HuH-7 (cell line): Measurements from ENCODE around the gene GRAMD1C.
A peak's percentile ranks its signal among the peaks of the same experiment; 100 is the strongest.

Source experiments
- DNase-seq: peaks from one replicate; pipeline ENCODE4 v3.0.0; 2011; ENCODE audit warnings: low spot score

Gene GRAMD1C

DNA sequence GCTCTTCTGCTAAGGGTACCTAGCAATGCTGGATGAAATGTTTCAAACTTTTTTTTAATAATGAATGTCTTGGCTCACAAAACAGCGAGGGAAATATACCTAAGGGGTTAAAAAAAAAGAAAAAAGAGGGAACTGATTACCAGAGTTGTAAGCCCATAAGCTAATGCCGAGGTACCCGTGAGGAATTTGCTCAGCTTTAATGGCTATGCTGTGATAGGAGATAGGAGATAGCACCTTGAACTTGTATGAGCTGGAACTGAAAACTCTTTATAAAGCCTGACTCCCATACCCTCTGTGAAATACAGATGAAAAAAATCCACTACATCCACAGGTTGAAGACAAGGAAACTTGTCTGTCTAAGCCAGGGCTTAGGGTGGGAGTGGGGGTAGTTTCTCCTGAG is 13.9 kb downstream of the GRAMD1C start:
- no peak for DNase-seq

DNA sequence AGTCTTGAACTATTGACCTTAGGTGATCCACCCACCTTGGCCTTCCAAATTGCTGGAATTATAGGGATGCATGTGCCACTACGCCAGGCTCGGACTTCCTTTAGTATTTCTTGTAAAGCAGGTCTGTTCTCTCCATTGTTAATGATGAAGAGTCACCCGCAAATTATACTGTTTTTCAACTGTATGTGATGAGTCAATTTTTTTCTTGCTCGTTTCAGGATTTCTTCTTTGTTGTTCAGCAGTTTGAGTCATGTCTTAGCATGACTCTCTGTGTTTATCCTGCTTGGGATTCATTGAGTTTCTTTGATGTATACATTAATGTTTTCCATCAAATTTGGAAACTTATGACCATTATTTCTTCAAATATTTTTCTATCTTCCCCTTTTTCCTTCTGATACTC is 28.9 kb downstream of the GRAMD1C start:
- no peak for DNase-seq

DNA sequence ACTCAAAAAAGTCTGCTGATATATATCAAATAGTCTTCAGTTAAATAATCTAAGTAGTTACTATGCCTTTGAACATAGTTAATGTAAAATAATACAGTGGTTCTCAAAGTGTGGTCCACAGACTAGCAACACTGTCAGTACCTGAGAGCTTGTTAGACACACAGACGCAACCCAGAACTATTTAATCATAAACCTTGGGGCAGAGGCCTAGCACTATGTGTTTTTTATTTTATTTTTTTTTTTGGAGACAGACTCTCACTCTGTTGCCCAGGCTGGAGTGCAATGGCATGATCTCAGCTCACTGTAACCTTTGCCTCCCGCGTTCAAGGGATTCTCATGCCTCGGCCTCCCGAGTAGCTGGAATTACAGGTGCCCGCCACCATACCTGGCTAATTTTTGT is 34.7 kb downstream of the GRAMD1C start:
- DNase-seq: no peak

DNA sequence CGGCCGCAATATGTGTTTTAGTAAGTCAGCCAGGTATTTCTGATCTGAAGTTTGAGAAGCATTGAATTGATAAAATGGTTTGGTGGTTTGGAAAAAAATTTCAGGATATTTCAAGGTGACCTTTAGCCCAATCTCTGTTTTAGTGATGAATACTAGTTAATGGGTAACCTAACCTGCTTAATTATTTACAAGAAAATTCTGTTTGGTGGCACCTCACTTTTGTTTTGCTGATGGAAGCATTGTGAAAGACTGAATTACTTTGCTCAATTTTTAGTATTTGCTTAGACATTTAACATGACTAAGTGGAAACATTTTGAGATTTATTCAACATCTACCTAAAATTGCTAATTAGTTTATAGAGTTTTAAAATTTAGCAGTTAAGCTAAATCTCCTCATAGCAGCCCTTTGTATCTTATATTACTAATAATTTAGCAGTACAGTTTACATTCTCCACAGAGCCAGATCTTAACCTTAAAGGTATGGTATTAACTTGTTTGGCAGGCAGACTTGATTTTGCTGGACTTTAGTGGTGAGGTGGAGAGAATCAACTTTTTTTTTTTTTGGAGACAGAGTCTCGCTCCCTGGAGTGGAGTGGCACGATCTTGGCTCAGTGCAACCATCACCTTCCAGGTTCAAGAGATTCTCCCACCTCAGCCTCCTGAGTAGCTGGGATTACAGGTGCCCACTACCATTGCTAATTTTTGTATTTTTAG is 35.4 kb downstream of the GRAMD1C start:
- peak; percentile 67 for DNase-seq

DNA sequence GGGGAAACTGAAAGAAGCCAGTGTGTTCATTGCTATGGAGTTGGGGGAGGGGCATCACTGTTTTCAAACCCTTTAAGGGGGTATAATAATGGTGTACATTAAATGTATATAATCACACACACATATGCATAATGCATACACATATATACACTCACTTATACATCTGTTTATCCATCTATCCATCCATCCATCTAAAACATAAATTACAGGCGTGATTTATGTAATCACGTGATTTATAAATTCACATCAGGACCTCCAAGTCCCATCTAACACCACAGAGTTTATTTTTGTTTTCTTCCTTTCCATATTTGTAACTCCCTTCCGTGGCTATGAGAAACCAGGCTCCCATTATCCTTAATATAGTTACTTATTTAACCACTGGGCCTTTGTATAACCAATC is 39.8 kb downstream of the GRAMD1C start:
- DNase-seq: no peak

DNA sequence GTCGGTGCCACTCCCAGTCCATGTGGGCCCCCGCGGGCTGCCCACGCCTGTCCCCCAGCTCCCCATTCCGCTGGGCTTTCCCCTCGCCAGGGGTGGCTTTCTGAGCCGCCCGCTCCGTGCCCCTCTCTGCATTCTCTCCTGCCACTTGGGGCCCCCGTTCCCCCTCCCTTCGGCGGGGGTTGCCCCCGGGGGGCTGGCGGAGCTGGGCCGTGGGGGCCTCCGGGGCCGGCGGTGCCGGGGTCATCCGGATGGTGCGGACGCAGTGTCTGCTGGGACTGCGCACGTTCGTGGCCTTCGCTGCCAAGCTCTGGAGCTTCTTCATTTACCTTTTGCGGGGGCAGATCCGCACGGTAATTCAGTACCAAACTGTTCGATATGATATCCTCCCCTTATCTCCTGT is 46.5 kb downstream of the GRAMD1C start:
- no peak for DNase-seq

DNA sequence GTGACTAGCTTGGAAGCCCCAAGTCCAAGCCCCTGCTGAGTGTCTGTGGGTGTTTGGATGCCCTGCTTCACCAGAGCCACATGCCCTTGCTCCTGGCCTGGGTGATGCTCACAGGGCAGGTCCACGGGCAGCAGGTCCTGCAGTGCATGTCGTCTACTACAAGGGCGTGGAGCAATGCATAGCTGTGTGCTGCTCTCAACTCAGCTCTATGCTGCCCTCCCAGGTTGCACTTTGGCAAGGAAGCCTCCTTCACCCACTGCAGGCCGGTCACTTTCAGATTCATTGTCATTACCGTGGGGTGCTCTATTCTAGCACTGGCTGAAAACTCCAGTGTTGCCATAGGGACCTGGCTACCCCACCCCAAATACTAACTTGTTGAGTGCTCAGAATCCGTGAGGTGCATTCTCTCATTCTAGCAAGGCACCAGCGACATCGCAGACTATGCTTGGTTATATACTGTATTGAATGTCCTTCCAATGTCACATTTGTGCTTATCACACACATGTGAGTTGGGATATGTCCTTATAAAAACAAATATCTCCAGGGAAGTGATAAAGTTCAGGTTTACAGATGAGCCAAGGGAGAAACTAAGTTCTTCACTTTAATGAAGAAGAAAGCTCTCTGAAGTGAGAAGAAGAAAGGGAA is 51.8 kb downstream of the GRAMD1C start:
- DNase-seq: peak; percentile 84

DNA sequence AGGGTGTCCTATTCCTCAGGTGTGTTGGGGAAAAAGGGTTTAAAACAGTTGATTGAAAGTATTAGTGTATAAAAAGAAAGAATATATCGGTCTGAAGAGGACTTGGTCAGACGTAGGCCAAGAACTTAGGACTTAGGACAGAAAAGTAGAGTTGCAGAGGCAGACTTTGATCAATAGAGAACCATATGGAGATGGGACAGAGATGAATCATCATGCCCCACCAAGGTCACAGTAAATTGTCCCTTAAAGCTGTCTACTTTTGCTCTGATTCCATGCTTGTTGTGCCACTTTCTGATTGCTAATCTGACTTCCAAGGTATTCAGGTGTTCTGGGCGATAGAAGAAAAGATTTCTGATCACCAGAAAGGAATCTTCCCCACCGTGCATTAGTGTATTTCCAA is 56.3 kb downstream of the GRAMD1C start:
- DNase-seq: no peak

DNA sequence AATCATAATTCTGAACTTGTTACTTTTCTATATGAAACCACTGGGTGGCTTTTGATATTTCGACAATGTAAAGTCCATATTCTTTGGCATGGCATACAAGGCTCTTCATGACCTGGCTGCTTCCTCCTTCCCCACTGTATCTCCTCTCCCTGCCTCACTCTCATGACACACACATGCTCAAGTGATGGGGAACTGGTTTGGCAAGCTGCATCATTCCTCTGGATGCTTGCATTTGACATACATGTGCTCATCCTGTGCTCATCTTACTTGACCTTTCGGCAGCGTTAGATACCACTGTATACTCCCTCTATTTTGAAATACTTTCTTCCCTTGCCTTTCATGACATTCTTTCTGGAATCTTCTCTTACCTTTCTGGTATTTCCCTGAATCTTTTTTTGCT is 57.4 kb downstream of the GRAMD1C start:
- DNase-seq: no peak

DNA sequence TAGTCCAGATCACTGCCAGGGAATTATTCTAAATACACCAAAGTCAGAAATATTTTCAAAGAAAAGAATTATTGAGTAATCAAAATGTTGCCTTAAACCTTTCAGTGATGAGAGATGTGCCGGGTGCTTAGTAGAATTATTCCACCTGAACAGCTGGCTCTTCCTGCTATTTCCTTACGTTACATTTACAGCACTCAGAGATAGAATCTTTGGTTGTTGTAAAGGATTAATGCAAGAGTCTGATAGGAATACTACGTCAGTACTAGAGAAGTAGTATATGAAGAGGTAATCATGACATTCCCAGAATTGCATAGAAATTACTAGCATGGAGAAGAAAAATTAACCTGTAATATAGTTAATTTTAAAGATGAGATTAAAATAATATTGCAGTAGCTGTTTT is 58.3 kb downstream of the GRAMD1C start:
- DNase-seq: no peak

DNA sequence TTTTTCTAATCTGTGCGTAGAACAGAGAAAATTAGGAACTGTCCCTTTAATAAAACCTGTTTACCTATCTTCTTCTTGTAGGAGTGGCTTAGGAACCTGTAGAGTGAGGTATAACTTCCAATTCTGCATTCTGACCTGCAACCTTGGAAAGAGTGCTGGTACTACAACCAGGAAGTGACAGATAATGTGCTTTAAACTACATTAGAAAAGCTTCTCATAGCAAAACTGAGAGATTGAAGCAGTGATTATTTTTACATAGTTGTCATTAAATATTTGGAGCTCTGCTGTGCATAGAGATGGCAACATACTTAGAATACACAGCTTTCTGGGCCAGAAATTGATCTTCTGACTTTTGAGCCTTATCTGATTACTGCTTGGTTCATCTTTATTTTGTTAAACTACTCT is 58.8 kb downstream of the GRAMD1C start:
- no peak for DNase-seq

DNA sequence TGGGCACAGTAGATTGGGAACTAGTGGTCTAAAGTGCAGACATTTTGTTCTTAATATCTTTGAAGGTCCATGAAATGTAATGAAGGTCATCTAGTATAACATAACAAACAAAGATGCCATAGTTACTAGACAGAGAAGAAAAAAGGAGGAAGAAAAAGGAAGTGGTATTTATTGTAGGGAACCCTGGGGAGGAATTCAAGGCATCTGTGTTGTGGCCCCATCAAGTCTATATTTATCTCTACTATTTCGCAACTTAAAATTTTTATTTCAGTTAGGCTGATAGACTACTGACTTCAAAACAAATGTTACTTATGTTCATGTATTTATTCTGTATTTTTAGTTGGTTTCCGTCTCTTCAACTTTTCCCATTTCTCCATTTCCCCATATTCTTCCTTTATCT is 60.3 kb downstream of the GRAMD1C start:
- no peak for DNase-seq

DNA sequence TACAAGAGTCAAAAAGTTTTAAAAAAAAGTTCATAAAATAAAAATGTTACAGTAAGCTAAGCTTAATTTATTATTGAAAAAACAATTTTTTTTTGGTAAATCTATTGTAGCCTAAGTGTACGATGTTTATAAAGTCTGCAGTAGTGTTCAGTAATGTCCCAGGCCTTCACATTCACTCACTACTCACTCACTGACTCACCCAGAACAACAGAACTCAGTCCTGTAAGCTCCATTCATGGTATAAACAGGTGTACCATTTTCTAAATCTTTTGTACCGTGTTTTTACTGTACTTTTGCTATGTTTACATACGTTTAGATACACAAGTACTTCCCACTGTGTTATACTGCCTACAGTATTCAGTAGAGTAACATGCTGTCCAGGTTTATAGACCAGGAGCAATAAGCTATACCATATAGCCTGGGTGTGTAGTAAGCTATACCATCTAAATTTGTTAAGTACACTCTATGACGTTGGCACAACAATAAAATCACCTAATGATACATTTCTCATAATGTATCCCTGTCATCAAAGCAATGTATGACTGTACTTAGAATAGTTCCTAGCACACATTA is 68.1 kb downstream of the GRAMD1C start:
- DNase-seq: no peak

DNA sequence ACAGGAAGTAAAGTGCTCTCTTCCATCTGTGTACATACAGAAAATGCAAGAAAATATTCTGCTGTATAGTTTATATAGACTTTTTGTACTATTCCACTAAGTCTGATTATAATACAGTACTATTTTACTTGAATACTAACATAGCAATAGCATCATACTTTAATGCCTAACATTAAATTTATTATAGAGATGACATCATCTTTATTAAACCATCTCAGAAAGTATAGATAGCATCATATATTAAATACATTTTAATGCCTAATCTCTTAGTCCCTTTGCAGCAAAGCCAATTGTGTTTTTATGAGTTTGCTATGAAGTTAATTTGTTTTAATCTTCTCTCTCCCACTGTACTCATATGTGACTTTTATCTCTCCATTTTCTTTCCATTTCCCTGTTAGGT is 69.5 kb downstream of the GRAMD1C start:
- no peak for DNase-seq

DNA sequence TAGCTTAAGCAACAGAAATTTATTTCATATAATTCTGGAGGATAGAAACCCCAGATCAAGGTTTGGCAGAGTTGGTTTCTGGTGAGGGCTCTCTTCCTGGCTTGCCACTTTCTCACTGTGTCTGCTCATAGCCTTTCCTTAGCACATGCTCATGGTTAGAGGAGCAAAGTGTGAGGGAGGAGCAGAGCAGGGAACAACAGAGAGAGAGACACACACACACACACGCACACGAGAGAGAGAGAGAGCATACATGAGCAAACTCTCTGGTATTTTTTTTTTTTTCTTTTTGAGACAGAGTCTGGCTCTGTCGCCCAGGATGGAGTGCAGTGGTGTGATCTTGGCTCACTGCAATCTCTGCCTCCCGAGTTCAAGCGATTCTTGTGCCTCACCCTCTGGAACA is 72.4 kb downstream of the GRAMD1C start:
- DNase-seq: no peak

DNA sequence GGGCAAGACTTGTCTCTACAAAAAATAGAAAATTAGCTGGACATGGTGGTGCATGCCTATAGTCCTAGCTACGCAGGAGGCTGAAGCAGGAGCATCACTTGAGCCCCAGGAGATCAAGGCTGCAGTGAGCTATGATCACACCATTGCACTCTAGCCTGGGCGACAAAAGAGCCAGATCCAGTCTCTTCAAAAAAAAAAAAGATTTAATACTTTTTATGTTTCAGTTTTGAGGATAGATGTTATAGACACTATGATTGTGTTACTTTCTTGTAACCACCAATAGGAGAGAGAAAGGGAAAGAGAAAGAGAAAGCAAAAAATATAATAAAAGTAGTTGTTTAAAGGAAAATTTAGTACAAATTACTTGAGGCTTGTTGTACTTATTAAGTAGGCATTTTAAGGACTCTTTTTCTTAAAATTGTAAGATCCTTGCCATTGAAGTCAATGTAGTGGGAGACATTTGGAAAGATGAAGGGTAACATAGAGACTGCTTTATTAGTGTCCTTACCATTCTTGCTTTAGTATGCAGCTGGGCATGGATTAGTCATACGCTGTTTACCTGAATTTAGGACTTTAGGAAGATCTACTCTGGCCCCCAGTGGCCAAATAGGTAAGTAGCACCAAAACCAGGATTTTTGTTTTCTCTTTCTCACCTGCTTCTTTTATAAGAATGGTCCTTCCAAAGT is 74.1 kb downstream of the GRAMD1C start:
- peak; percentile 60 for DNase-seq

DNA sequence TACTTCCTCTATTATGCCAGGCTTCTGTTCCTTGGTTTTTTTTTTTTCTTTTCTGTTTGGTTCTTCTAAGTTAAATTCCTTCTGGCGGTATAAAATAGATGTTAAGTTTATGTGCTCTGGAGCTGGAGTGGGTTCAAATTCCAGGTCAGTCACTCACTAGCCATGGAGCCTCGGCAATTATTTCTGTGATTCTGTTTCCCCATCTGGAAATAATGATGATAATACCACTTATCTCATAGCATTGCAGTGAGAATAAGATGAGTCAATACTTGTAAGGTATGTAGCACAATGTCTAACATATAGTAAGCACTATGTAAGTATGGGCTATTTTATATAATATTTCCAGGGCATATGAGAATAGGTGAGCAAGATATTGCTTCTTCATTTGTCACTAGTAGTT is 76.1 kb downstream of the GRAMD1C start:
- DNase-seq: no peak

DNA sequence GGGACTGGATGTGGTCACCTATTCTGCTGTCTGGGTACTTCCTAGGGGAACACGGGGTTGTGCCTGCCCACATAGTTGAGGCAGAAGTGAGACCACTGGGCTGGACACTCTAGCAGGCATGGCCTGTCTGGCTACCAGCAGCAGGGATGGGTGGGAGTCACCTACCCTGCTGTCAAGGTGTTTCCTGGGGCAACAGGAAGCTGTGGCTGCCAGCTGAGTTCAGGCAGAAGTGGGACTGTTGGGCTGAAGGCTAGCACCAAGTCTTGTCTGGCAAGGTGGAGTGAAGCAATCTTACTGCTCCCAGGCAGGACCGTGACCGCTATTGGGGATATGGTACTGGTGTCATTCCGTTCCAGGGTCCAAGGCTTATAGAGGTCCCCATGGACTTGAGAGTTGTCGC is 89.0 kb downstream of the GRAMD1C start:
- no peak for DNase-seq

DNA sequence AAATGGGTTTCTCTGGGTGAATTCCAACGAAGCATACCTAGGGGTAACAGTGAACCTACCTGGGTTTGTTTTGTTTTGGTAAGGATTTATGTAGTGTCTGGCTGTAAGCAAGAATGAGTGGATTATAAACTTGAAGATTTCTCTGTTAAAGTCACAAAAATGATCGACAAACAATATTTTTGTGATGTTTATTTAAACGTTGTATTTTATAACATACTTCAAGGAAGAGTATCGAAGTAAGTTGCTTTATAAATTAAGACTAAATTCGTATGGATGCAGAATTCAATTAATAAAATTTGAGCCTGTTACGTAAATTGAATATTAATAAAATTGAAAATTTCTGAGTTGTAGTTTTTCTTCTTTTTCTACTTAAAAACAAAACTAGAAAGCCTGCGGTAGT is 108.2 kb downstream of the GRAMD1C start:
- DNase-seq: no peak

DNA sequence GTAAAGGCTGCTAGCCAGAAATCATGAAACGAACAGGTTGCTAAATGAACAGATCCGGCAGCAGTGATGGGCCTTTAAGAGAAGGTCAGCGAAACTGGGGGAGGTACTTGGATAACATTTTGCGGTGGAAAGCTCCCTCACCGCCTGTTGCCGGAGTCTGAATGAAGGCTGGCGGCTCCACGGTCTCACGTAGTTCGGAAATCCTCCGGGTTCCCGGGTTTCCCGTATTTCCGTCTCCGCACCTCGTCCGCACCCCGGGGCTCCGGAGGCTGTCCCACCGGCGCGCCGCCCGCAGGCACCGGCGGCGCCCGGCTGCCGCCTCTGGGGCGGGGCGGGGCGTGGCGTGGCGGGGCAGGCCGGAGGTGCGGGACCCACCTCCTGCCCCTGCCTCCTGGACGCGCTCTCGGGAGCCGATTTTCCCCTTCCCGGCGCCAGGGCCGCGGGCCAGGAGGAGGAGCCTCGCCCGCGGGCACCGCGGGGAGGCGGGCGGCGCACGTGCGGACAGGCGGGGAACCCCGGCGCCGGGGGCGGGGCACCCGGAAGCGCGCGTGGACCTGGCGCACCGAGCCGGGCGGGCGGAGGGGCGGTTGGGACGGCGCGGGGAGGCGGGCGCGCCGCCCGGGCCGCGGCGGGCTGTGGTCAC is 108.9 kb downstream of the GRAMD1C start, which contains the start of gene ZDHHC23:
ZDHHC23 (plus strand) TSS at position 642 of the 643 bp plus-strand sequence. CDS start 790 bp downstream, outside the sequence.
- DNase-seq: peak; percentile 85

DNA sequence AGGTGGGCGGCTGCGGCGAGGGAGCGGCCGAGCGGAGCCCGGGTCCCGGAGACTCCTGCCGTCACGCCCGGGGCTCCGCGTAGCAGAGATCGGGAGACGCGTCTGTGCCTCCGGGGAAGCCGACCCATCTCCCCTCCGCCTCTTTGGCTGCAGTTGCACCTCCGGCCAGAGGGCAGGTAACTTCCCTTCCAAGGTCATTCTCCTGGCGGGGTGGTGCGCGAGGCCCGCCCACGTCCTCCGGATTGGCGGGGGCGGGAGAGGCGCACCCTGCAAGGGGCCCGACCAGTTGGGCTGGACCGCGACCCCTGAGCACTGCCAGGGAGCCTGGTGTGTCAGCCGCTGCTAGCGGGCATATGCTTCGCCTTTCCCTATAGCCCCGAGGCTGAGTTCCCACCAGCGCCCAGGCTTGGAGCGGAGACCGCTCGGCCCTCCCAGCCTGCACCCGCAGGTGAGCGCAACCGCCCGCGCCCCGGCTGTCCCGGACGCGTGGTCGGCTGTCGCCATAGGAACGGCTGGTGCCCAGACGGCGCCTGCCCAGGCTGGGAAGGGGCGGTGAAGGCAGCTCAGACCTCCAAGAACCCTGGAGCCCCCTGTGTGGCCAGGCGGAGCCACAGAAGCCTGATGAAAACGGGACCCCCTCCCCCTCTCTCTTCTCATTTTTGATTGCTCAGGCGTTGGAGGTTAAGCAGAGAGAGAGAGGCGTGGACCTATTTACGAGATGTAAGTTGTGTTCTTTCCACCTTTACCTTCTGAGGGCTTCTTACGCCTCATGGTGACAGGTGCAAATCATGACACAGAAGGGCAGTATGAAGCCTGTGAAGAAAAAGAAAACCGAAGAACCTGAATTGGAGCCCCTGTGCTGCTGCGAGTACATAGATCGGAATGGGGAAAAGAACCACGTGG is 109.7 kb downstream of the GRAMD1C start:
- peak; percentile 75 for DNase-seq
